Heart left ventricle (tissue), 16 donors: ENCODE measurements around the gene SUPT6H. TPM values are rescaled to one million over a fixed set of nuclear protein-coding genes. Genes with fewer than 3 reads are reported as not detected.

Experiments used
- ATAC-seq, 4 donors: fragments of 200-7000 bp; cut with Tn5 transposase; one replicate each; pipeline ENCODE4 v1.9.1; 2020 to 2022; ENCODE audit warnings: moderate library complexity in 4 of 4, mild to moderate bottlenecking in 3 of 4, moderate number of reproducible peaks in 1 of 4
- DNase-seq, 5 donors: peaks; one replicate each; pipeline ENCODE4 v3.0.0-alpha.2; 2020
- H3K27ac ChIP-seq, 12 donors: fragments of 200-600 bp; sonication (generic) in 4 of 12; one replicate each; pipeline versions ENCODE4 v1.5.0 to v1.8.0; 2016 to 2022; ENCODE audit warnings: mild to moderate bottlenecking in 2 of 12
- H3K27me3 ChIP-seq, 9 donors: fragments of 200-600 bp; sonication (generic) in 2 of 9; one replicate each; pipeline versions ENCODE4 v1.5.1 to v1.8.0; 2016 to 2022; ENCODE audit warnings: mild to moderate bottlenecking in 3 of 9
- H3K36me3 ChIP-seq, 9 donors: fragments of 200-600 bp; sonication (generic) in 2 of 9; one replicate each; pipeline versions ENCODE4 v1.5.0 to v1.8.0; 2018 to 2022; ENCODE audit warnings: mild to moderate bottlenecking in 2 of 9
- H3K4me1 ChIP-seq, 12 donors: fragments of 200-600 bp; sonication (generic) in 4 of 12; one replicate each; pipeline versions ENCODE4 v1.5.0 to v1.8.0; 2016 to 2022; ENCODE audit warnings: mild to moderate bottlenecking in 3 of 12
- H3K4me3 ChIP-seq, 12 donors: fragments of 200-600 bp; sonication (generic) in 4 of 12; one replicate each; pipeline versions ENCODE4 v1.5.0 to v1.8.0; 2017 to 2022; ENCODE audit warnings: mild to moderate bottlenecking in 9 of 12, moderate library complexity in 4 of 12
- H3K9me3 ChIP-seq, 12 donors: fragments of 200-600 bp; sonication (generic) in 4 of 12; one replicate each; pipeline versions ENCODE4 v1.5.0 to v1.8.0; 2016 to 2022; ENCODE audit warnings: mild to moderate bottlenecking in 1 of 12
- POLR2A ChIP-seq, 2 donors: fragments of 450-650 bp; IDR thresholded peaks; one replicate each; pipeline ENCODE4 v1.6.1; 2017; ENCODE audit warnings: antibody characterized with exemption in 2 of 2, mild to moderate bottlenecking in 2 of 2, moderate library complexity in 2 of 2
- WGBS, 4 donors: extraction: QIAGEN DNeasy Blood & Tissue Kit in 2 of 4; methylation state at CpG; one replicate each; pipeline versions ENCODE4 v1.1.5 to v1.1.7; 2013 to 2018; 5-methylcytosine and 5-hydroxymethylcytosine counted together
- intact Hi-C, 10 donors: fragments of 100-400 bp; cut with DNase I; formaldehyde crosslinking; loops; one replicate each; pipeline versions ENCODE4 v1.11.1 to v1.14.2; 2022
- polyA plus RNA-seq, 2 donors: library from polyadenylated mRNA; stranded (reverse); fragments of 200-250 nt; gene quantifications; one replicate each; pipeline ENCODE4 v1.2.3, GENCODE V29; 2013
- total RNA-seq, 9 donors: library from RNA; depleted of rRNA in 2 of 9; stranded (reverse); fragments of >200 nt in 2 of 9; fragmentation: NEBNext Ultra II Directional in 3 of 9; extraction: Animal tissue kit (Norgen Biotek cat#: 25700) in 3 of 9; gene quantifications; one replicate each; pipeline versions ENCODE4 v1.1.0 to v1.2.4, GENCODE V29; 2016 to 2023
- TF ChIP-seq, protein P1 (sequence below), 12 donors: fragments of 200-600 bp; sonication (generic) in 4 of 12; IDR thresholded peaks; one replicate each; pipeline versions ENCODE4 v1.5.0 to v1.8.0; 2018 to 2022; ENCODE audit warnings: antibody characterized with exemption in 12 of 12, mild to moderate bottlenecking in 5 of 12
- donor health status: ischemic (EF 13 %, LVEDD 7.1; RV severe dilation, severe dysfunction).
- donor health status: healthy with polysubstance abuse.
- donor health status: DM: no; HTN: yes; CAD: no.
- donor health status: DM: no; HTN: no; CAD: no.
- donor health status: ischemic (EF 25% LVEDD 6.9; RV normal size, moderate dysfunction).
- donor health status: ischemic (EF 25% LVEDD 5.7; RV mildly dilated, moderate dysfunction).
- donor health status: healthy.
- donor health status: DM: yes; HTN: yes; CAD: no.
- donor health status: ischemic (EF 35%, LVEDD 5.7; RV mildly dilated, moderate dysfunction).
- donor health status: nonischemic (EF 11% LVEDD 7.7; RV severe dilation, severe dysfunction).
- donor health status: DM: yes; HTN: yes; CAD: no.
- donor health status: PGD.
- donor health status: ischemic (EF 29% LVEDD 5.4; RV normal size, mild dysfunction).
- donor health status: nonischemic (EF 23%, LVEDD 6.1; RV moderate dilation, normal function).

SUPT6H gene
- total and polyA plus RNA-seq, 11 donors: 31.7 to 91.6 (median 43.5) TPM

DNA sequence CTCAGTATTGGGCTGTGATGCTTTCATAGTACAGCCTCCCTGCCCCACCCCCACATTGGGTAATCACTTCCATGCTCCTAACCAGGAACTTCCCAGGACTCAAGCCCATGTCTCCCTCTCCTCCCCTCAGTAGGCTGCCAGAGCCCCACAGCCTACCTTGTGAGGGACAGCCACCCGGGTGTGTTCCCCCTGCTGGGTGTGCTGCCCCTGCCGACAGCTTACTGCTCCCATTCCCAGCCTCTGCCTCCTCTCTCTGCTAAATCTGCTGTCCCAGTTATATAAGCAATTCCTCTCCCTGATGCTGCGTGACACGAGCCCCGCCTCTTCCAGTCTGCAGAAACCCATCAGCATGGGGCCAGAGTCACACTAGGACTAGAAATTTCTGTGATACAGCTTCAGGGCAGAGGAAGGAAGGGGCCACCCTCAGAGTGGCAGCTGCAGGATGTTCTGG lies 48.0 kb upstream of the SUPT6H start, which contains the start of gene RSKR:
TSS of gene RSKR (minus strand) at position 255 of the 451 bp plus-strand sequence. CDS start at position 231, 24 bp downstream.
- intact Hi-C loops: loop anchor here (1.0 to 10.0 kb wide), 9 partner anchors 62 to 122 kb away; partner anchors contain the start of gene UNC119 (in 2 of the 10)
- 69 to 80% (median 76%) methylated on average over 5 of the region's 5 CpGs for WGBS, 4 donors
- TF ChIP-seq, protein P1, sequence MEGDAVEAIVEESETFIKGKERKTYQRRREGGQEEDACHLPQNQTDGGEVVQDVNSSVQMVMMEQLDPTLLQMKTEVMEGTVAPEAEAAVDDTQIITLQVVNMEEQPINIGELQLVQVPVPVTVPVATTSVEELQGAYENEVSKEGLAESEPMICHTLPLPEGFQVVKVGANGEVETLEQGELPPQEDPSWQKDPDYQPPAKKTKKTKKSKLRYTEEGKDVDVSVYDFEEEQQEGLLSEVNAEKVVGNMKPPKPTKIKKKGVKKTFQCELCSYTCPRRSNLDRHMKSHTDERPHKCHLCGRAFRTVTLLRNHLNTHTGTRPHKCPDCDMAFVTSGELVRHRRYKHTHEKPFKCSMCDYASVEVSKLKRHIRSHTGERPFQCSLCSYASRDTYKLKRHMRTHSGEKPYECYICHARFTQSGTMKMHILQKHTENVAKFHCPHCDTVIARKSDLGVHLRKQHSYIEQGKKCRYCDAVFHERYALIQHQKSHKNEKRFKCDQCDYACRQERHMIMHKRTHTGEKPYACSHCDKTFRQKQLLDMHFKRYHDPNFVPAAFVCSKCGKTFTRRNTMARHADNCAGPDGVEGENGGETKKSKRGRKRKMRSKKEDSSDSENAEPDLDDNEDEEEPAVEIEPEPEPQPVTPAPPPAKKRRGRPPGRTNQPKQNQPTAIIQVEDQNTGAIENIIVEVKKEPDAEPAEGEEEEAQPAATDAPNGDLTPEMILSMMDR (IDR thresholded peaks at IDR 0.05): no peak
- no peak for TF ChIP-seq POLR2A (IDR thresholded peaks at IDR 0.05)
- no peaks in the 10 kb centered on the region for H3K9me3 ChIP-seq
- peaks cover 0 to 97% (median 57%) of the 10 kb centered on the region in 9 donors for H3K36me3 ChIP-seq
- ATAC-seq: peak in 1 of 4 donors; percentile 7
- H3K27ac ChIP-seq: no peak within 1 kb of the TSS
- no peaks in the 10 kb centered on the region for H3K4me1 ChIP-seq
- no peak for DNase-seq
- no peak within 1 kb of the TSS for H3K4me3 ChIP-seq
- H3K27me3 ChIP-seq: no peaks in the 10 kb centered on the region

DNA sequence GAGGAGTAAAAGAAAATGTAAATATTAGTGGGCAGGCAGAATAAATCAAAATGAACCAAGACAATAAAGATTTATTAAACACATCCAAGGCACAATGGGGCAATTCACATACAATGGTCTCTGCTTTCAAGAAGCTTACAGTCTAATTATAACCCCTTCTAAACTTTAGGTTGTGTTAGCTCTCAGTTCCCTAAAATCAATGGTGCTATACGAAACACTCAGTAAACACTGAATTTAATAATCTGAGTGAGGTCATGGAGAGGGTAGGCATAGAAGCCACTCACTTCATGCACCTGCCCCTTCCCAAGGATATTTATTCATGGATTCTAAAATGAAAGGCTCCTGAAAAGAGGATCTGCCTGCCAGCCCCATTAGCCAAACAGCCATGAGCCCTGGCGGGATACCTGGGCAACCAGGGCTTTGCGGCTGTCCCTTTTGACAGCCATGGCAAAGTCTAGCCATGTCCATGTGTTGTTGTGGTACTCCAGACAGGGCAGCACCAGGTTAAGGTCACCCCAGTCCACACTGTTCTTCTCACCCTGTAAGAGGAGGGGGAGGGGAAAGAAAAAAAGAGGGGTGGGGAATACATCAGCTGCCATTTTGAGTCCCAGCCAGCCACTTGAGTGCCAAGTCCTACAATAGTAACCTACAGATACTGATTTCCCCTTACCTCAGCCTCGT lies 46.6 kb upstream of the SUPT6H start:
- intact Hi-C loops: loop anchor here in 1 of 10 donors (10.0 kb wide), 1 partner anchor 71 kb away; no protein-coding TSS in a partner anchor
- peaks cover 0 to 100% (median 68%) of the 10 kb centered on the region in 9 donors for H3K36me3 ChIP-seq

DNA sequence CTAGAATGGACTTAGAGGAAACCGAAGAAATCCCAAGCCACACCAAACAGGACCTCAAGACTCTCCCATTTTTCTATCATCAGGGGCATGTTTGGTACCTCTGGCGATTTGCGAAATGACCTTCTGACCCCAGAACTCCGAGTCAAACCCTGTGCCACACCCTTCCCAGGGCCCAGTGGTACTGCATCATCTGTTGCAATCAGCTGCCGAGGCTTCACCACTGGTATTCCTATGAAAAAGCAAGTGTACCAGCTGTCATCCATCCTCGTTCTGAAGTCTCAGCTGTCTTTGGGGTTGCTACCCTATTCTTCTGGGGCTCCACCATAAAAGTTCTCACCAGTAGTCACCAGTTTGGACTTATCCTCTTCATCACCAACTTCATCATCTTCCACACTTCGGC lies 45.7 kb upstream of the SUPT6H start:
- peaks cover 0 to 100% (median 77%) of the 10 kb centered on the region in 9 donors for H3K36me3 ChIP-seq
- ATAC-seq: no peak
- H3K9me3 ChIP-seq: no peaks in the 10 kb centered on the region
- DNase-seq: no peak
- WGBS, 4 donors: 82 to 91% (median 84%) methylated on average over 7 of the region's 7 CpGs
- H3K4me1 ChIP-seq: no peaks in the 10 kb centered on the region
- no peaks in the 10 kb centered on the region for H3K27me3 ChIP-seq
- intact Hi-C loops: loop anchor here in 1 of 10 donors (10.0 kb wide), 1 partner anchor 71 kb away; no protein-coding TSS in a partner anchor
- no peak overlapping the region for H3K4me3 ChIP-seq
- TF ChIP-seq POLR2A (IDR thresholded peaks at IDR 0.05): no peak
- TF ChIP-seq, protein P1 (IDR thresholded peaks at IDR 0.05): no peak
- H3K27ac ChIP-seq: no peak overlapping the region

More for the DNA sequence above, 46.6 kb upstream of the SUPT6H start:
- Histone ChIP-seq H3K4me3 (no peak overlapping the region), H3K4me1 (no peaks in the 10 kb centered on the region), H3K9me3 (no peaks in the 10 kb centered on the region), H3K27ac (no peak overlapping the region), H3K27me3 (no peaks in the 10 kb centered on the region)
- DNase-seq (no peak), ATAC-seq (peak in 2 of 4 donors; percentile 8 to 28)
- TF ChIP-seq, protein P1 (IDR thresholded peaks at IDR 0.05): no peak
- no peak for TF ChIP-seq POLR2A (IDR thresholded peaks at IDR 0.05)
- 78 to 86% (median 83%) methylated on average over 4 of the region's 4 CpGs for WGBS, 4 donors

DNA sequence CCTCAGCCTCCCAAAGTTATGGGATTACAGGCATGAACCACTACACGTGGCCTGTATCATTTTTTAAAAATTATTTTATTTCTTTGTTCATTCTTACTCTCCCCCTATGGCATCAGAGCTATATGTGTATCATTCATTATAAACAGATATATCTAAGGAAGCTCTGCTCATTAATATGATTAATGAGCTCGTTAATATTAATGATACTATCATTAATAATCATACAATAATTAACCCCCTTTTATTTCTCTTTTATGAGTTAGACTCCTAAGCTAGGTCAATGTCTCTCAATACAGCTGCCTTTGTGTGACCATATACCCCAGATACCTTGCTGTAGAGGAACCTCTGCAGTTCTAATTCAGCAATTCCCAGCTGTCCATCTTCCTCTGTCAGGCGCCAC lies 43.5 kb upstream of the SUPT6H start:
- H3K36me3 ChIP-seq: peaks cover 0 to 100% (median 97%) of the 10 kb centered on the region in 9 donors
- no peaks in the 10 kb centered on the region for H3K27me3 ChIP-seq
- ATAC-seq (no peak), DNase-seq (no peak)
- H3K27ac ChIP-seq: no peak overlapping the region
- no peak for TF ChIP-seq POLR2A (IDR thresholded peaks at IDR 0.05)
- TF ChIP-seq, protein P1 (IDR thresholded peaks at IDR 0.05): no peak
- peaks cover 0 to 6% (median 0%) of the 10 kb centered on the region in 12 donors for H3K4me1 ChIP-seq
- intact Hi-C loops: loop anchor here in 1 of 10 donors (10.0 kb wide), 1 partner anchor 74 kb away; no protein-coding TSS in a partner anchor
- no peak overlapping the region for H3K4me3 ChIP-seq
- 91 to 97% (median 93%) methylated on average over 3 of the region's 3 CpGs for WGBS, 4 donors
- no peaks in the 10 kb centered on the region for H3K9me3 ChIP-seq
